Osteocyte (in vitro differentiated cells): ENCODE results near the gene ELF1. TPM values are rescaled to one million over a fixed set of nuclear protein-coding genes. Genes with fewer than 3 reads are reported as not detected.

Source experiments
- DNase-seq: peaks from one replicate; pipeline ENCODE4 v3.0.0; 2021; ENCODE audit warnings: mixed read lengths; ENCODE audit not compliant: unreplicated experiment; ENCODE audit errors: extremely low spot score
- H3K27ac Mint-ChIP-seq: one replicate; pipeline ENCODE4 v1.8.0; 2021; ENCODE audit warnings: mild to moderate bottlenecking, mixed read lengths; ENCODE audit not compliant: unreplicated experiment
- H3K27me3 Mint-ChIP-seq: one replicate; pipeline ENCODE4 v1.8.0; 2021; ENCODE audit warnings: mixed read lengths; ENCODE audit not compliant: unreplicated experiment
- H3K36me3 Mint-ChIP-seq: one replicate; pipeline ENCODE4 v1.8.0; 2021; ENCODE audit warnings: mixed read lengths; ENCODE audit not compliant: unreplicated experiment
- H3K4me1 Mint-ChIP-seq: one replicate; pipeline ENCODE4 v1.8.0; 2021; ENCODE audit warnings: mixed read lengths; ENCODE audit not compliant: unreplicated experiment
- H3K4me3 Mint-ChIP-seq: one replicate; pipeline ENCODE4 v1.8.0; 2021; ENCODE audit warnings: mild to moderate bottlenecking, moderate library complexity, mixed read lengths; ENCODE audit not compliant: unreplicated experiment
- H3K9me3 Mint-ChIP-seq: one replicate; pipeline ENCODE4 v1.8.0; 2021; ENCODE audit warnings: mixed read lengths; ENCODE audit not compliant: unreplicated experiment
- CTCF ChIP-seq: fragments of 200-600 bp; sonication (generic); IDR thresholded peaks from 2 replicates; pipeline ENCODE4 v1.5.0; 2021; ENCODE audit warnings: antibody characterized with exemption, mild to moderate bottlenecking, moderate library complexity
- total RNA-seq: library from RNA; stranded (reverse); gene quantifications from 2 replicates; pipeline ENCODE4 v1.2.1, GENCODE V29; 2021

ELF1 gene
- total RNA-seq, 1 donor from 2014 or later, result 52.6 TPM

- DNase-seq, result no peak
- H3K4me3 Mint-ChIP-seq, result no peak overlapping the region
- peak overlapping the region; percentile 34 for H3K27ac Mint-ChIP-seq
- H3K4me1 Mint-ChIP-seq, result peaks cover 46% of the 10 kb centered on the region
- H3K27me3 Mint-ChIP-seq, result no peaks in the 10 kb centered on the region
- H3K36me3 Mint-ChIP-seq, result peaks cover 1% of the 10 kb centered on the region
- no peak for TF ChIP-seq CTCF
- no peaks in the 10 kb centered on the region for H3K9me3 Mint-ChIP-seq
These were observed 32.8 kb downstream of the ELF1 start for GRCh38 chr13:40986101-40986856.

GRCh38 chr13:40985381-40986100, 33.6 kb downstream of the ELF1 start:
- Mint-ChIP-seq H3K4me1 (peaks cover 49% of the 10 kb centered on the region), H3K36me3 (peaks cover 4% of the 10 kb centered on the region), H3K4me3 (no peak overlapping the region), H3K27me3 (no peaks in the 10 kb centered on the region), H3K9me3 (no peaks in the 10 kb centered on the region), H3K27ac (peak overlapping the region; percentile 70)
- no peak for DNase-seq
- no peak for TF ChIP-seq CTCF

- DNase-seq, result no peak
- peaks cover 50% of the 10 kb centered on the region for H3K4me1 Mint-ChIP-seq
- H3K9me3 Mint-ChIP-seq, result no peaks in the 10 kb centered on the region
These were observed 34.3 kb downstream of the ELF1 start for GRCh38 chr13:40984668-40985366.

GRCh38 chr13:40983725-40984667, 35.1 kb downstream of the ELF1 start:
- H3K4me3 Mint-ChIP-seq, result no peak overlapping the region
- DNase-seq, result no peak
- TF ChIP-seq CTCF, result no peak
- H3K9me3 Mint-ChIP-seq, result no peaks in the 10 kb centered on the region
- H3K4me1 Mint-ChIP-seq, result peaks cover 50% of the 10 kb centered on the region
- no peaks in the 10 kb centered on the region for H3K27me3 Mint-ChIP-seq
- H3K27ac Mint-ChIP-seq, result peak overlapping the region; percentile 61
- H3K36me3 Mint-ChIP-seq, result peaks cover 4% of the 10 kb centered on the region

More at GRCh38 chr13:40984668-40985366, 34.3 kb downstream of the ELF1 start:
- H3K27ac Mint-ChIP-seq, result peak overlapping the region; percentile 70
- no peak for TF ChIP-seq CTCF
- H3K36me3 Mint-ChIP-seq, result peaks cover 4% of the 10 kb centered on the region
- no peaks in the 10 kb centered on the region for H3K27me3 Mint-ChIP-seq
- H3K4me3 Mint-ChIP-seq, result peak overlapping the region; percentile 51
